ENCODE results near the gene PANK3. TPM values are rescaled to one million over a fixed set of nuclear protein-coding genes. Genes with fewer than 3 reads are reported as not detected.

The PANK3 gene
- total RNA-seq, 1 donor from 2014 or later = 82.1 TPM

Small RNAs within 50 kb of the gene (microRNA-seq; reads per million reads assigned to microRNA genes)
- gene MIR103A1 = not detected
- gene MIR103B1 = not detected

Other genes starting within 250 kb of the PANK3 start
- 153 and 209 TPM in 2 replicates for gene RARS1, start 92.9 kb downstream of the PANK3 start, total RNA-seq
- 1.0 and 1.4 TPM in 2 replicates for gene FBLL1, start 50.1 kb downstream of the PANK3 start, total RNA-seq